Subcutaneous adipose tissue (tissue), 4 donors: ENCODE measurements around the gene CCNC. TPM values are rescaled to one million over a fixed set of nuclear protein-coding genes. Genes with fewer than 3 reads are reported as not detected.

Source experiments
- CTCF ChIP-seq: fragments of 450-650 bp; IDR thresholded peaks from one replicate; pipeline ENCODE4 v1.5.1; 2016; ENCODE audit warnings: low read depth, mild to moderate bottlenecking, control low read depth, antibody characterized with exemption, moderate library complexity
- total RNA-seq, 4 donors: library from RNA; depleted of rRNA; stranded (reverse); fragments of >200 nt; gene quantifications; one replicate each; pipeline ENCODE4 v1.1.0, GENCODE V29; 2016

Gene CCNC
- total RNA-seq, 4 donors from 2014 or later, result 48.2 to 77.3 (median 53.9) TPM

GRCh38 chr6:99550046-99550748 lies 18.3 kb downstream of the CCNC start:
- TF ChIP-seq CTCF, result no peak

- TF ChIP-seq CTCF, result no peak
These were observed 19.8 kb downstream of the CCNC start for GRCh38 chr6:99548706-99549105.

GRCh38 chr6:99547526-99547925 lies 20.9 kb downstream of the CCNC start:
- no peak for TF ChIP-seq CTCF

- TF ChIP-seq CTCF, result no peak
These were observed 23.0 kb downstream of the CCNC start for GRCh38 chr6:99545442-99545841.

- no peak for TF ChIP-seq CTCF
These were observed 24.5 kb downstream of the CCNC start for GRCh38 chr6:99543968-99544367.

- TF ChIP-seq CTCF, result no peak
These were observed 37.8 kb downstream of the CCNC start for GRCh38 chr6:99530627-99531026.

GRCh38 chr6:99522531-99522930 lies 45.9 kb downstream of the CCNC start:
- TF ChIP-seq CTCF, result no peak
